Cardiac muscle cell (in vitro differentiated cells and primary cell): ENCODE measurements around the gene UPF3B. TPM values are rescaled to one million over a fixed set of nuclear protein-coding genes. Genes with fewer than 3 reads are reported as not detected.
"Not testable (repeated sequence)": the region's sequence is repeated elsewhere in the genome, so short reads cannot be mapped to it uniquely, and the experiment has no call there.

Source experiments
- DNase-seq, 2 donors: peaks; one replicate each; pipeline versions ENCODE4 v3.0.0 to v3.0.0-alpha.2; 2010 to 2017; ENCODE audit warnings: low read depth in 1 of 2, low spot score in 1 of 2
- H3K27ac ChIP-seq: fragments of 200-600 bp; sonication (generic); 2 replicates; pipeline ENCODE4 v1.5.1; 2016
- H3K27me3 ChIP-seq: fragments of 200-600 bp; sonication (generic); 2 replicates; pipeline ENCODE4 v1.6.0; 2016; ENCODE audit warnings: control low read depth
- H3K36me3 ChIP-seq: fragments of 200-600 bp; sonication (generic); 2 replicates; pipeline ENCODE4 v1.5.1; 2016; ENCODE audit warnings: control low read depth
- H3K4me1 ChIP-seq: fragments of 200-600 bp; sonication (generic); 2 replicates; pipeline ENCODE4 v1.8.1; 2017; ENCODE audit warnings: low read depth, mild to moderate bottlenecking, mixed run types
- H3K4me3 ChIP-seq: fragments of 200-600 bp; sonication (generic); 2 replicates; pipeline ENCODE4 v1.5.1; 2016; ENCODE audit warnings: mild to moderate bottlenecking
- H3K9me3 ChIP-seq: fragments of 200-600 bp; sonication (generic); 2 replicates; pipeline ENCODE4 v1.5.1; 2017; ENCODE audit warnings: low read depth, mild to moderate bottlenecking, control low read depth
- polyA plus RNA-seq: library from polyadenylated mRNA; unstranded; fragments of >200 nt; fragmentation: Nextera tagmentation; extraction: Ambion mirVana; gene quantifications from 2 replicates; pipeline ENCODE4 v1.2.1, GENCODE V29; 2016
- total RNA-seq: library from RNA; depleted of rRNA; stranded (reverse); fragments of >200 nt; gene quantifications from 2 replicates; pipeline ENCODE4 v1.2.3, GENCODE V29; 2016
- TF ChIP-seq, protein P1 (sequence below): IDR thresholded peaks from 2 replicates; pipeline ENCODE4 v1.5.1; 2012; ENCODE audit warnings: low read depth, mild to moderate bottlenecking, low read length

UPF3B gene
- total and polyA plus RNA-seq, 2 experiments from 2014 or later = 5.5 to 22.2 TPM

- H3K27me3 ChIP-seq = no peaks in the 10 kb centered on the region
- H3K9me3 ChIP-seq = no peaks in the 10 kb centered on the region
- peak in 1 of 2 donors; percentile 36 for DNase-seq
- no peak overlapping the region for H3K4me3 ChIP-seq
- H3K36me3 ChIP-seq = no peaks in the 10 kb centered on the region
- TF ChIP-seq, protein P1, sequence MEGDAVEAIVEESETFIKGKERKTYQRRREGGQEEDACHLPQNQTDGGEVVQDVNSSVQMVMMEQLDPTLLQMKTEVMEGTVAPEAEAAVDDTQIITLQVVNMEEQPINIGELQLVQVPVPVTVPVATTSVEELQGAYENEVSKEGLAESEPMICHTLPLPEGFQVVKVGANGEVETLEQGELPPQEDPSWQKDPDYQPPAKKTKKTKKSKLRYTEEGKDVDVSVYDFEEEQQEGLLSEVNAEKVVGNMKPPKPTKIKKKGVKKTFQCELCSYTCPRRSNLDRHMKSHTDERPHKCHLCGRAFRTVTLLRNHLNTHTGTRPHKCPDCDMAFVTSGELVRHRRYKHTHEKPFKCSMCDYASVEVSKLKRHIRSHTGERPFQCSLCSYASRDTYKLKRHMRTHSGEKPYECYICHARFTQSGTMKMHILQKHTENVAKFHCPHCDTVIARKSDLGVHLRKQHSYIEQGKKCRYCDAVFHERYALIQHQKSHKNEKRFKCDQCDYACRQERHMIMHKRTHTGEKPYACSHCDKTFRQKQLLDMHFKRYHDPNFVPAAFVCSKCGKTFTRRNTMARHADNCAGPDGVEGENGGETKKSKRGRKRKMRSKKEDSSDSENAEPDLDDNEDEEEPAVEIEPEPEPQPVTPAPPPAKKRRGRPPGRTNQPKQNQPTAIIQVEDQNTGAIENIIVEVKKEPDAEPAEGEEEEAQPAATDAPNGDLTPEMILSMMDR = no peak
- no peak overlapping the region for H3K27ac ChIP-seq
- H3K4me1 ChIP-seq = no peaks in the 10 kb centered on the region
Observed at GRCh38 chrX:119809185-119809666, 43.5 kb downstream of the UPF3B start.

- not testable (repeated sequence) for DNase-seq, H3K4me3 ChIP-seq, H3K4me1 ChIP-seq, H3K27me3 ChIP-seq, H3K9me3 ChIP-seq, H3K36me3 ChIP-seq, H3K27ac ChIP-seq
Observed at GRCh38 chrX:119808461-119808860, 44.3 kb downstream of the UPF3B start.

GRCh38 chrX:119802546-119802945 is 50.2 kb downstream of the UPF3B start:
- no peaks in the 10 kb centered on the region for H3K36me3 ChIP-seq
- H3K27me3 ChIP-seq = no peaks in the 10 kb centered on the region
- no peak overlapping the region for H3K27ac ChIP-seq
- no peaks in the 10 kb centered on the region for H3K9me3 ChIP-seq
- TF ChIP-seq, protein P1 = no peak
- no peak for DNase-seq
- H3K4me3 ChIP-seq = no peak overlapping the region
- H3K4me1 ChIP-seq = no peaks in the 10 kb centered on the region

- TF ChIP-seq, protein P1 = no peak
- no peak overlapping the region for H3K4me3 ChIP-seq
- H3K36me3 ChIP-seq = no peaks in the 10 kb centered on the region
- no peak overlapping the region for H3K27ac ChIP-seq
- DNase-seq = no peak
- no peaks in the 10 kb centered on the region for H3K9me3 ChIP-seq
- H3K27me3 ChIP-seq = no peaks in the 10 kb centered on the region
- H3K4me1 ChIP-seq = no peaks in the 10 kb centered on the region
Observed at GRCh38 chrX:119801253-119802221, 51.2 kb downstream of the UPF3B start.

DNA sequence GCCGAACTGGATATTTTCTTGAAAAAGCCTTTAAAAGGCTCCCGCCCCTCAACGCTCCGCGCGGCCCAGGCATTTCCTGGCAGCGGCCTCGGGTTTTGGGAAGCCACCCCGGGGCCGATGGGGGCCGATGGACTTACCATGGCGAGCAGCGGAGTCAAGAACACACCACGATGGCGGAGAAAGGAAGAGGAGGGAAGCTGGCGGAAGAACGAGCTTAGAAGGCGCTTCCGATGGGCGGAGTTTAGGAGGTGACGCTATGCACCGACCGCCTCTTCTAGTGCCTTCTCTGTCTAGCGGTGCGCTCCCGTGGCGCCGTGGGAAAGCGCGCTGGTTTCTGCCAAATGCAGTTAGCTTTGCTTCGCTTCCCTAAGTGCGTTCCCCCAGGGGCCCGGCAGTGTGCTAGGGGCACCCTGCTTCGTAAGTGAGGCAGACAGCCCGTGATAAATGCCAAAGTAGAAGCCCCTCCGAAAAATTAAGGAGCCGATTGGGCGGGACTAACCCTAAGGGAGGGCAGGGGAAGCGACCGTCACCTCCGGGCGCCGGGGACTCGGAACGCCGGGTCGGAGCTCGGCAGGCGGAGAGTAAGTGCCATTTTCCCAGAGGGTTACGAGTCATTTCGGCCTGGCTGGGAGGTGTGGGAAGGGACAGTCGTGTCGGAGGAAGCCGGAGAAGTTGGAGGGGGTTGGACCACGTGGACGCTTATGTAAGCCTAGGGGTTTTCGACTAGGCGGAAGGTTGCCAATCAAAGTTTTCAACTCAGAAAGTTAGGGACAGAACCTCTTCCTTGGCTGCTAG is 61.1 kb downstream of the UPF3B start, which contains the start of gene RPL39:
TSS of gene RPL39 (minus strand) at position 194 of the 795 bp plus-strand sequence. CDS start at position 140, 54 bp downstream.
- no peaks in the 10 kb centered on the region for H3K27me3 ChIP-seq
- H3K4me3 ChIP-seq = peak within 1 kb of the TSS; percentile 63
- no peaks in the 10 kb centered on the region for H3K9me3 ChIP-seq
- DNase-seq = peak; percentile 88 to 92
- H3K27ac ChIP-seq = peak within 1 kb of the TSS; percentile 99
- peaks cover 5% of the 10 kb centered on the region for H3K36me3 ChIP-seq
- TF ChIP-seq, protein P1 = no peak
- peaks cover 3% of the 10 kb centered on the region for H3K4me1 ChIP-seq
